ENCODE data around the gene FGF14. TPM values are rescaled to one million over a fixed set of nuclear protein-coding genes. Genes with fewer than 3 reads are reported as not detected.

The FGF14 gene
- total and polyA plus RNA-seq, 3 experiments from 2014 or later: not detected

GRCh38 chr13:102280366-102280765, 121.5 kb downstream of the FGF14 start:
- CTCF ChIA-PET: no interaction called here
- no peak overlapping the region for H3K4me3 Mint-ChIP-seq

GRCh38 chr13:102277286-102277685, 124.6 kb downstream of the FGF14 start:
- no peaks in the 10 kb centered on the region for H3K36me3 Mint-ChIP-seq
- no peaks in the 10 kb centered on the region for H3K36me3 ChIP-seq (ENCODE audit: insufficient read depth, low read length)
- ChIA-PET POLR2A (no interaction called here), CTCF (no interaction called here)
- H3K4me1 Mint-ChIP-seq: no peaks in the 10 kb centered on the region
- H3K4me1 ChIP-seq (ENCODE audit: insufficient read depth, low read length): no peaks in the 10 kb centered on the region
- H3K9me3 ChIP-seq (ENCODE audit: low read length): no peaks in the 10 kb centered on the region
- no peak overlapping the region for H3K27ac ChIP-seq (ENCODE audit: low read depth, low read length)
- H3K9me3 Mint-ChIP-seq: no peaks in the 10 kb centered on the region
- no peak overlapping the region for H3K4me3 ChIP-seq (ENCODE audit: low read length)
- DNase-seq: no peak
- no peaks in the 10 kb centered on the region for H3K27me3 ChIP-seq (ENCODE audit: insufficient read depth, low read length, poor library complexity, severe bottlenecking)
- H3K4me3 Mint-ChIP-seq: no peak overlapping the region
- no peak overlapping the region for H3K27ac Mint-ChIP-seq
- H3K27me3 Mint-ChIP-seq: peaks cover 0 to 15% of the 10 kb centered on the region in 2 donors

More at GRCh38 chr13:102280366-102280765, 121.5 kb downstream of the FGF14 start:
- Mint-ChIP-seq H3K27me3 (peaks cover 0 to 15% of the 10 kb centered on the region in 2 donors), H3K9me3 (peaks cover 0 to 2% (median 0%) of the 10 kb centered on the region in 5 donors), H3K36me3 (no peaks in the 10 kb centered on the region), H3K4me1 (no peaks in the 10 kb centered on the region), H3K27ac (no peak overlapping the region)
- DNase-seq: no peak
- no peak overlapping the region for H3K4me3 ChIP-seq (ENCODE audit: low read length)
- H3K27me3 ChIP-seq (ENCODE audit: insufficient read depth, low read length, poor library complexity, severe bottlenecking): no peaks in the 10 kb centered on the region
- POLR2A ChIA-PET: no interaction called here
- no peaks in the 10 kb centered on the region for H3K36me3 ChIP-seq (ENCODE audit: insufficient read depth, low read length)
- no peaks in the 10 kb centered on the region for H3K4me1 ChIP-seq (ENCODE audit: insufficient read depth, low read length)
- no peaks in the 10 kb centered on the region for H3K9me3 ChIP-seq (ENCODE audit: low read length)
- no peak overlapping the region for H3K27ac ChIP-seq (ENCODE audit: low read depth, low read length)

GRCh38 chr13:102276404-102276803, 125.4 kb downstream of the FGF14 start:
- H3K9me3 Mint-ChIP-seq: peaks cover 0 to 2% (median 0%) of the 10 kb centered on the region in 5 donors
- peaks cover 1 to 12% of the 10 kb centered on the region in 2 donors for H3K27me3 Mint-ChIP-seq
- no peaks in the 10 kb centered on the region for H3K27me3 ChIP-seq (ENCODE audit: insufficient read depth, low read length, poor library complexity, severe bottlenecking)
- DNase-seq: no peak
- H3K27ac ChIP-seq (ENCODE audit: low read depth, low read length): no peak overlapping the region
- POLR2A ChIA-PET: no interaction called here
- CTCF ChIA-PET: no interaction called here
- H3K36me3 ChIP-seq (ENCODE audit: insufficient read depth, low read length): no peaks in the 10 kb centered on the region
- H3K9me3 ChIP-seq (ENCODE audit: low read length): no peaks in the 10 kb centered on the region
- no peak overlapping the region for H3K4me3 Mint-ChIP-seq
- no peaks in the 10 kb centered on the region for H3K36me3 Mint-ChIP-seq
- no peaks in the 10 kb centered on the region for H3K4me1 Mint-ChIP-seq
- no peak overlapping the region for H3K27ac Mint-ChIP-seq
- no peaks in the 10 kb centered on the region for H3K4me1 ChIP-seq (ENCODE audit: insufficient read depth, low read length)
- H3K4me3 ChIP-seq (ENCODE audit: low read length): no peak overlapping the region

GRCh38 chr13:102275969-102276368, 125.9 kb downstream of the FGF14 start:
- Mint-ChIP-seq H3K27ac (no peak overlapping the region), H3K27me3 (peaks cover 1 to 10% of the 10 kb centered on the region in 2 donors), H3K9me3 (peaks cover 0 to 2% (median 0%) of the 10 kb centered on the region in 5 donors), H3K4me1 (no peaks in the 10 kb centered on the region), H3K4me3 (no peak overlapping the region), H3K36me3 (no peaks in the 10 kb centered on the region)
- DNase-seq: no peak
- H3K27me3 ChIP-seq (ENCODE audit: insufficient read depth, low read length, poor library complexity, severe bottlenecking): no peaks in the 10 kb centered on the region
- ChIA-PET POLR2A (no interaction called here), CTCF (no interaction called here)
- H3K4me1 ChIP-seq (ENCODE audit: insufficient read depth, low read length): no peaks in the 10 kb centered on the region
- H3K27ac ChIP-seq (ENCODE audit: low read depth, low read length): no peak overlapping the region
- H3K9me3 ChIP-seq (ENCODE audit: low read length): no peaks in the 10 kb centered on the region
- no peak overlapping the region for H3K4me3 ChIP-seq (ENCODE audit: low read length)
- H3K36me3 ChIP-seq (ENCODE audit: insufficient read depth, low read length): no peaks in the 10 kb centered on the region

GRCh38 chr13:102273111-102273510, 128.7 kb downstream of the FGF14 start:
- Mint-ChIP-seq H3K4me1 (no peaks in the 10 kb centered on the region), H3K27me3 (peaks cover 1 to 10% of the 10 kb centered on the region in 2 donors), H3K27ac (no peak overlapping the region), H3K36me3 (no peaks in the 10 kb centered on the region), H3K9me3 (peaks cover 0 to 2% (median 0%) of the 10 kb centered on the region in 5 donors), H3K4me3 (no peak overlapping the region)
- no peaks in the 10 kb centered on the region for H3K27me3 ChIP-seq (ENCODE audit: insufficient read depth, low read length, poor library complexity, severe bottlenecking)
- H3K36me3 ChIP-seq (ENCODE audit: insufficient read depth, low read length): no peaks in the 10 kb centered on the region
- POLR2A ChIA-PET: no interaction called here
- no peaks in the 10 kb centered on the region for H3K4me1 ChIP-seq (ENCODE audit: insufficient read depth, low read length)
- CTCF ChIA-PET: no interaction called here
- H3K9me3 ChIP-seq (ENCODE audit: low read length): no peaks in the 10 kb centered on the region
- no peak overlapping the region for H3K27ac ChIP-seq (ENCODE audit: low read depth, low read length)
- H3K4me3 ChIP-seq (ENCODE audit: low read length): no peak overlapping the region
- no peak for DNase-seq

GRCh38 chr13:102267191-102267590, 134.7 kb downstream of the FGF14 start:
- no peak overlapping the region for H3K27ac ChIP-seq (ENCODE audit: low read depth, low read length)
- ChIA-PET CTCF (no interaction called here), POLR2A (no interaction called here)
- H3K4me3 ChIP-seq (ENCODE audit: low read length): no peak overlapping the region
- no peaks in the 10 kb centered on the region for H3K4me1 Mint-ChIP-seq
- no peak overlapping the region for H3K27ac Mint-ChIP-seq
- H3K4me1 ChIP-seq (ENCODE audit: insufficient read depth, low read length): no peaks in the 10 kb centered on the region
- H3K36me3 Mint-ChIP-seq: no peaks in the 10 kb centered on the region
- no peaks in the 10 kb centered on the region for H3K9me3 ChIP-seq (ENCODE audit: low read length)
- H3K27me3 Mint-ChIP-seq: peaks cover 3% of the 10 kb centered on the region in 2 donors
- peaks cover 0 to 2% (median 0%) of the 10 kb centered on the region in 5 donors for H3K9me3 Mint-ChIP-seq
- H3K4me3 Mint-ChIP-seq: no peak overlapping the region
- no peak for DNase-seq
- H3K27me3 ChIP-seq (ENCODE audit: insufficient read depth, low read length, poor library complexity, severe bottlenecking): no peaks in the 10 kb centered on the region
- no peaks in the 10 kb centered on the region for H3K36me3 ChIP-seq (ENCODE audit: insufficient read depth, low read length)

GRCh38 chr13:102261809-102262208, 140.0 kb downstream of the FGF14 start:
- Histone ChIP-seq H3K27ac (ENCODE audit: low read depth, low read length) (no peak overlapping the region), H3K4me3 (ENCODE audit: low read length) (no peak overlapping the region), H3K27me3 (ENCODE audit: insufficient read depth, low read length, poor library complexity, severe bottlenecking) (no peaks in the 10 kb centered on the region), H3K36me3 (ENCODE audit: insufficient read depth, low read length) (no peaks in the 10 kb centered on the region), H3K4me1 (ENCODE audit: insufficient read depth, low read length) (no peaks in the 10 kb centered on the region), H3K9me3 (ENCODE audit: low read length) (no peaks in the 10 kb centered on the region)
- H3K4me3 Mint-ChIP-seq: no peak overlapping the region
- no peaks in the 10 kb centered on the region for H3K36me3 Mint-ChIP-seq
- no peak for DNase-seq
- peaks cover 0 to 7% (median 1%) of the 10 kb centered on the region in 5 donors for H3K9me3 Mint-ChIP-seq
- H3K4me1 Mint-ChIP-seq: no peaks in the 10 kb centered on the region
- CTCF ChIA-PET: no interaction called here
- peaks cover 2 to 8% of the 10 kb centered on the region in 2 donors for H3K27me3 Mint-ChIP-seq
- POLR2A ChIA-PET: no interaction called here
- H3K27ac Mint-ChIP-seq: no peak overlapping the region

- H3K27ac ChIP-seq (ENCODE audit: low read depth, low read length): no peak overlapping the region
- Mint-ChIP-seq H3K36me3 (no peaks in the 10 kb centered on the region), H3K27ac (no peak overlapping the region), H3K4me1 (no peaks in the 10 kb centered on the region), H3K27me3 (peaks cover 0 to 8% of the 10 kb centered on the region in 2 donors), H3K9me3 (peaks cover 0 to 8% (median 6%) of the 10 kb centered on the region in 5 donors), H3K4me3 (no peak overlapping the region)
- H3K4me1 ChIP-seq (ENCODE audit: insufficient read depth, low read length): no peaks in the 10 kb centered on the region
- ChIA-PET POLR2A (no interaction called here), CTCF (no interaction called here)
- no peak overlapping the region for H3K4me3 ChIP-seq (ENCODE audit: low read length)
- H3K9me3 ChIP-seq (ENCODE audit: low read length): no peaks in the 10 kb centered on the region
- H3K36me3 ChIP-seq (ENCODE audit: insufficient read depth, low read length): no peaks in the 10 kb centered on the region
- no peaks in the 10 kb centered on the region for H3K27me3 ChIP-seq (ENCODE audit: insufficient read depth, low read length, poor library complexity, severe bottlenecking)
- no peak for DNase-seq
Measured at GRCh38 chr13:102261316-102261715, 140.5 kb downstream of the FGF14 start.

GRCh38 chr13:102260256-102260655, 141.6 kb downstream of the FGF14 start:
- Histone ChIP-seq H3K36me3 (ENCODE audit: insufficient read depth, low read length) (no peaks in the 10 kb centered on the region), H3K27ac (ENCODE audit: low read depth, low read length) (no peak overlapping the region), H3K9me3 (ENCODE audit: low read length) (no peaks in the 10 kb centered on the region), H3K4me1 (ENCODE audit: insufficient read depth, low read length) (no peaks in the 10 kb centered on the region), H3K4me3 (ENCODE audit: low read length) (no peak overlapping the region), H3K27me3 (ENCODE audit: insufficient read depth, low read length, poor library complexity, severe bottlenecking) (no peaks in the 10 kb centered on the region)
- Mint-ChIP-seq H3K4me3 (no peak overlapping the region), H3K27ac (no peak overlapping the region), H3K27me3 (peaks cover 0 to 8% of the 10 kb centered on the region in 2 donors), H3K9me3 (peaks cover 0 to 8% (median 6%) of the 10 kb centered on the region in 5 donors), H3K36me3 (no peaks in the 10 kb centered on the region), H3K4me1 (no peaks in the 10 kb centered on the region)
- CTCF ChIA-PET: no interaction called here
- no peak for DNase-seq
- POLR2A ChIA-PET: no interaction called here

Measured in CD8-positive, alpha-beta memory T cell (primary cell).